Measurements from ENCODE around the gene ZNF366. TPM values are rescaled to one million over a fixed set of nuclear protein-coding genes. Genes with fewer than 3 reads are reported as not detected.

ZNF366 gene
- polyA plus RNA-seq, 1 donor (not counting 4 experiments of a cell fraction or from before 2014, with no cell fraction given), result not detected

GRCh38 chr5:72478276-72478675 lies 28.9 kb downstream of the ZNF366 start:
- H3K9me3 ChIP-seq (ENCODE audit: control insufficient read depth, low read depth, low read length), result no peaks in the 10 kb centered on the region
- peak overlapping the region; percentile 2 for H3K4me2 ChIP-seq (ENCODE audit: control insufficient read depth, extremely low read depth, insufficient read depth, low read depth, low read length)
- TF ChIP-seq EZH2 (IDR thresholded peaks at IDR 0.05; ENCODE audit: low read length) (no peak), CTCF (optimal IDR thresholded peaks at IDR 0.05 in 1 of 3, IDR thresholded peaks at IDR 0.05 in 1 of 3, conservative IDR thresholded peaks at IDR 0.05 in 1 of 3; ENCODE audit: extremely low read depth in 1 of 3, insufficient read depth in 2 of 3, low read length in 3 of 3) (no peak)
- FAIRE-seq (peak; percentile 69), DNase-seq (ENCODE audit: low read depth, low spot score) (no peak)
- H3K27me3 ChIP-seq (ENCODE audit: control insufficient read depth, extremely low read depth, insufficient read depth, low read length), result no peaks in the 10 kb centered on the region
- no peaks in the 10 kb centered on the region for H3K79me2 ChIP-seq (ENCODE audit: control insufficient read depth, insufficient read depth, low read length)
- no peak overlapping the region for H3K27ac ChIP-seq (ENCODE audit: control insufficient read depth, insufficient read depth, low read length)
- no peak overlapping the region for H2AFZ ChIP-seq (ENCODE audit: control insufficient read depth, low read length)
- no peaks in the 10 kb centered on the region for H4K20me1 ChIP-seq (ENCODE audit: control insufficient read depth, extremely low read depth, insufficient read depth, low read length)
- peaks cover 13% of the 10 kb centered on the region for H3K4me1 ChIP-seq (ENCODE audit: control insufficient read depth, extremely low read depth, insufficient read depth, low read length)
- no peak overlapping the region for H3K4me3 ChIP-seq (ENCODE audit: control insufficient read depth in 2 of 3, extremely low read depth in 1 of 3, insufficient read depth in 2 of 3, low read depth in 1 of 3, low read length in 3 of 3)
- no peaks in the 10 kb centered on the region for H3K9me1 ChIP-seq (ENCODE audit: control insufficient read depth, extremely low read depth, insufficient read depth, low read length)
- dilution Hi-C loops (cut with MboI; ENCODE audit: extremely low pct_ligation_motif_present, low sequenced_read_pairs), result no loop called here
- no peak overlapping the region for H3K9ac ChIP-seq (ENCODE audit: control insufficient read depth, extremely low read depth, insufficient read depth, low read length)
- no peaks in the 10 kb centered on the region for H3K36me3 ChIP-seq (ENCODE audit: control insufficient read depth in 2 of 2, extremely low read depth in 1 of 2, insufficient read depth in 2 of 2, low read length in 2 of 2)

GRCh38 chr5:72477644-72478043 lies 29.6 kb downstream of the ZNF366 start:
- FAIRE-seq (no peak), DNase-seq (ENCODE audit: low read depth, low spot score) (no peak)
- no peaks in the 10 kb centered on the region for H3K9me1 ChIP-seq (ENCODE audit: control insufficient read depth, extremely low read depth, insufficient read depth, low read length)
- no peak overlapping the region for H3K27ac ChIP-seq (ENCODE audit: control insufficient read depth, insufficient read depth, low read length)
- dilution Hi-C loops (cut with MboI; ENCODE audit: extremely low pct_ligation_motif_present, low sequenced_read_pairs), result no loop called here
- H3K9me3 ChIP-seq (ENCODE audit: control insufficient read depth, low read depth, low read length), result no peaks in the 10 kb centered on the region
- H3K9ac ChIP-seq (ENCODE audit: control insufficient read depth, extremely low read depth, insufficient read depth, low read length), result no peak overlapping the region
- H3K79me2 ChIP-seq (ENCODE audit: control insufficient read depth, insufficient read depth, low read length), result no peaks in the 10 kb centered on the region
- no peaks in the 10 kb centered on the region for H4K20me1 ChIP-seq (ENCODE audit: control insufficient read depth, extremely low read depth, insufficient read depth, low read length)
- no peak overlapping the region for H3K4me3 ChIP-seq (ENCODE audit: control insufficient read depth in 2 of 3, extremely low read depth in 1 of 3, insufficient read depth in 2 of 3, low read depth in 1 of 3, low read length in 3 of 3)
- no peak for TF ChIP-seq EZH2 (IDR thresholded peaks at IDR 0.05; ENCODE audit: low read length)
- TF ChIP-seq CTCF (optimal IDR thresholded peaks at IDR 0.05 in 1 of 3, IDR thresholded peaks at IDR 0.05 in 1 of 3, conservative IDR thresholded peaks at IDR 0.05 in 1 of 3; ENCODE audit: extremely low read depth in 1 of 3, insufficient read depth in 2 of 3, low read length in 3 of 3), result no peak
- no peak overlapping the region for H3K4me2 ChIP-seq (ENCODE audit: control insufficient read depth, extremely low read depth, insufficient read depth, low read depth, low read length)
- no peaks in the 10 kb centered on the region for H3K27me3 ChIP-seq (ENCODE audit: control insufficient read depth, extremely low read depth, insufficient read depth, low read length)
- no peaks in the 10 kb centered on the region for H3K36me3 ChIP-seq (ENCODE audit: control insufficient read depth in 2 of 2, extremely low read depth in 1 of 2, insufficient read depth in 2 of 2, low read length in 2 of 2)
- H2AFZ ChIP-seq (ENCODE audit: control insufficient read depth, low read length), result no peak overlapping the region
- peaks cover 13% of the 10 kb centered on the region for H3K4me1 ChIP-seq (ENCODE audit: control insufficient read depth, extremely low read depth, insufficient read depth, low read length)

Measured in keratinocyte (primary cell).